SW 1271 (cell line): ENCODE data around the gene CAMK1D.

Source experiments
- DNase-seq, 2 experiments: peaks; one replicate each; lab custom pipeline; 2025; lab: John Stamatoyannopoulos, UW

Gene CAMK1D

GRCh38 chr10:12768156-12769100, 419.1 kb downstream of the CAMK1D start:
- no peak for DNase-seq

DNA sequence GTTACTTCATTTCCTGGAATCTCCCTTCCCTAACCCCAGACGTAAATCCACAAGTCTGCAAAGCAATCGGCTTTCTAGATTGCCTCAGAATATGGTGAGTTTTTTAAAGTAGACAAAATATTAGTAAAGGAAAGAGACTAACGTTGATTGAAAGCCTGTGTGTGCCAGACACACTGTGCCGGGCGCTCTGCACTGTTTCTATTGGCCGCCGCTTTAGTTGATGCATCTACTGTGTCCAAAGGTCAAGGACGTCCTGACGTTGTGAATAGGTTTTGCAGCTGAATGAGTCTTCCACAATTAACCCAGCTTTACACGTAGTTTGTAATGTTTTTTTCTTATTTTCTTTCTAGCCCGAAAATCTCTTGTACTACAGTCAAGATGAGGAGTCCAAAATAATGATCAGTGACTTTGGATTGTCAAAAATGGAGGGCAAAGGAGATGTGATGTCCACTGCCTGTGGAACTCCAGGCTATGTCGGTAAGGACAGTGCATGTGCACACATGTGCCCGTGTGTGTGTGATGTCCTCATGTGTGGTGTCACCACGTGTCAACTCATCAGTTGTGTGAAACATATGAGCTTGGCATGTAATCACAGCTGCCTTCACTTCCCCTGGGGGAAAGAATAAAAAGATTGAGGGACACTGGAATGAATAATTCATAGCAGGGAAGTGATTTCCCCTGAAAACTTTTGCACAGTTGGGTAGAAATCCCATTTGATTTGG, 420.1 kb downstream of the CAMK1D start:
- no peak for DNase-seq

DNA sequence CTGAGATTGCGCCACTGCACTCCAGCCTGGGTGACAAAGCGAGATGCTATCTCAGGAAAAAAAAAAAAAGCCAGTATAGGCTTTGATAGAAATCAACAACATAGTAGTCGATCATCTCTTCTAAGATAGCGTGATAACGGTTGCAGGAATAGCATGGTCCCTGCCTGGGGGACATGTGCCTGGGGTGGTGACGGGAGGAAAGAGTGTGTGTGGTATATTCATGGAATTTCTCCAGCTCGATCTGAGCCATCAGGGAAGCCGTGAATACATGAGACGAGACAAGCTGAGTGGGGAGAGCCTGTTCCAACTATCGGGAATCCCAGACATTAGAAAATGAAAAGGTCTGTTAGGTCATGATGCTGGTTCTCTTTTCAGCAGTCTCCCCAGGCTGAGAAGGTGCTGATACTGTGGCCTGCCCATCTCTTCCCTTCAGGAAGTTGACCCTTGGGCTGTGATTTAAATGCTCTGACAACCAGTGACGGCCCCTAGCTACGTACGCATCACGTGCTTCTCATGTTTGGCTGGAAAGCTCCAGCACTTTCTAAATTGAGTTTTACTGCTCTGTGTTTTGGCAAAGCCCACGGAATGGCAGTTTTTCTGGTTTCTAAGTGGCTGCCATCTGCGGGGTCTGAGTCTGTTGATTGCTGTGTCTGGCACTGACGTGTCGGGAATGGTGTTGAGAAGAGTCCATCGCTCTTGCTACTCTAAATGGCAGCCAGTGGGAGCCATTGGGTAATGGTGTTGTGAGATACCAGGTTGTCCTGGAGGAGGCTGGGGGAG, 422.8 kb downstream of the CAMK1D start:
- DNase-seq: no peak

GRCh38 chr10:12772797-12773587, 423.6 kb downstream of the CAMK1D start:
- no peak for DNase-seq

GRCh38 chr10:12774204-12774894, 425.0 kb downstream of the CAMK1D start:
- no peak for DNase-seq

- no peak for DNase-seq
Measured at GRCh38 chr10:12777840-12778585, 428.7 kb downstream of the CAMK1D start.

DNA sequence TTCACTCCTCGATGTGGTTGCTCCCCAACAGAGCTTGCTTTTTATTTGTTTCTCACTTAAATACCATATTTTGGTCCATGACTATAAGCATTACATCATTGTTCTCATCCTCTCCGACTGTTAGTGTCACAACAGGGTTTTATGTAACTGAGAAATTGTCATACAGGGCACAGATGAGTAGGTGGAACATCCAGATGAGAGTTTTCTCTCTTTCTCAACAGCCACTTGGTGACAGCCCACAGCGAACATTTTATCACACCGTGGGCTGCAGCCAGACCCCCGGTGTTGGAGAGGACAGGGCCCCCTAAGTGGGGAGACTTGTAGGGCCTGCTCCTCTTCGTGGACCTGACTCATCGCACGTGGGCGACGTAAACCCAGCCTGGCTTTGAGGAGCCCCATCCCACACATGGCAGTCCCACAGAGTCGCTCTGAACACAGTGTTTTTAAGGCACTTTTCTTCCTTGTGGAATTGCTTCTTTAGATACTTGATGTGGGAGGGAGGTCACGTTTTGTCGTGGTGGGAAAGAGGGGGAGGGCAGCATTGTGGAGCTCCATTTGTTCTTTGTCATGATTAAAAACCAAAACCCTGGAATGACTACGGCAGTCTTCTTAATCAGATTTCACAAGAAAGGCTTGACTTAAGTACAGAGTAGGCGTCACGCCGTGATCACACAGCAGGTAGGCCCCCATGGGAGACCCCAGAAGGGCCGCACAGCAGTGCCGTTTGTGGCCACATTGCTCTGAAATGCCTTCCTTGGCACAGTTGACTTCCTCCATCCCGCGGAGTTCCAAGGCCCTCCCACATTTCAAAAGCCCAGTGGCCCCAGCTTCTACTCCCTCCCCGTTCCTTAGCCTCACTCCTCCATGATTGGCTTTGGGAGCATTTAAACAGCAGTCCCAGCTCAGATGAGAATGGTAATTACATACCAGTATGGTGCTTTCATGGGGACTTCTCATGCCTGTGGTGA, 431.6 kb downstream of the CAMK1D start:
- no peak for DNase-seq

- DNase-seq: no peak
Measured at GRCh38 chr10:12781976-12782375, 432.6 kb downstream of the CAMK1D start.

GRCh38 chr10:12782537-12782936, 433.2 kb downstream of the CAMK1D start:
- peak in 1 of 2 experiments; percentile 3 for DNase-seq

DNA sequence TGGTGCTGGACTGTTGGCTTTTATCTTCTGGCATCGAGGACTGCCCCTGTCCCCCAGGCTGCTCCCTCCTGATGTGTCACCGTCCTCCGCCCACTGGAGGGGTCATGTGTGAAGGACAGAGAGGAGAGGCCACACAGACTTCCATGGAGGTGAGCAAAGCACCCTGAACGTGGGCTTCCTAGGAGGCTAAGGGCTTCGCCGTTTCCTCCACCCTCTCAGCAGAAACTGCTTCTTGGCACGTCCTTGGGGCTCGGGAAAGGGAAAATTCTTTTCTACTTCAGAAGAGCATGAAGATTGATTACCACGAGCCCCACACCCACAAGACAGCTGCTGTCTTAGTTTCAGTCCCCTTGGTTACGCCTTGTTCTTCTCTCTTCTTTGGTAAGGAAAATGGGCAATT, 433.9 kb downstream of the CAMK1D start:
- no peak for DNase-seq

GRCh38 chr10:12784646-12785045, 435.3 kb downstream of the CAMK1D start:
- DNase-seq: no peak

GRCh38 chr10:12785415-12785831, 436.1 kb downstream of the CAMK1D start:
- DNase-seq: no peak

DNA sequence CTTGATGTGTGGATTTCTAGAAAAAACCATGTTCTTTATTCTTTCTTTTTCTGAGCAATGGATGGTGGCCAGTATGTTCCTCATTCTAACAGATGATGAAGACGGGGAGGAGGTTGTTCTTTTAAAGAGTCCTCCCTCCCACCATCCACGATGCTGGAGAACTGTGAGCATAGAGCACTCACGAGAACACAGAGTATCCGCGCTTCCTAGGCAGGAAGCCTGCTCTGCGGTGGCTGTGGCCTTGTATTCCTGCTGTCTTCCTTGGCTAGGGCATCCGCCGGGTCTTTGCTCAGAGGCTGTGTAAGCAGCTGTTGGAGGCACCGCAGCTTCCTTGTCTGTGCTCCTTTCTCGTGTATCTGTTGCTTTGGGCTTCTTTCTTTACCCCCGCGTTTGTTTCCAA, 437.9 kb downstream of the CAMK1D start:
- DNase-seq: no peak

- DNase-seq: no peak
Measured at GRCh38 chr10:12788277-12788676, 438.9 kb downstream of the CAMK1D start.

DNA sequence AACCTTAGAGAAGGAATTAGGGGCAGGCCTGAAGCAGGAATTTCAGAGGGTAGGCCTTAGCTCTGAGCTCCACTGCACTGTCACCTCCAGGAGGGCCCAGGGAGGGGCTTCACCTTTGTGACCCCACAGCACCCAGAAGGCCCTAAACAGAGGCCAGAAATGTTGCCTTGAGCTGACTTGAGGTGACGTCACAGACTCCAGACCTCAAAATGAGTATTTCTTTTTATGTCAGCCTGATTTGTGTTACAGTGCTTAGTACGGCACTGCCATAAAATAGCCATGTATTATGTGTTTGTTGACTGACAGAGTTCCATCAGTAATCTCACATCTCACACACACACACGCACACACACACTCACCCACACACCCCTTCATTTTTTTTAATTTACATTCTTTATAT, 440.9 kb downstream of the CAMK1D start:
- DNase-seq: no peak

DNA sequence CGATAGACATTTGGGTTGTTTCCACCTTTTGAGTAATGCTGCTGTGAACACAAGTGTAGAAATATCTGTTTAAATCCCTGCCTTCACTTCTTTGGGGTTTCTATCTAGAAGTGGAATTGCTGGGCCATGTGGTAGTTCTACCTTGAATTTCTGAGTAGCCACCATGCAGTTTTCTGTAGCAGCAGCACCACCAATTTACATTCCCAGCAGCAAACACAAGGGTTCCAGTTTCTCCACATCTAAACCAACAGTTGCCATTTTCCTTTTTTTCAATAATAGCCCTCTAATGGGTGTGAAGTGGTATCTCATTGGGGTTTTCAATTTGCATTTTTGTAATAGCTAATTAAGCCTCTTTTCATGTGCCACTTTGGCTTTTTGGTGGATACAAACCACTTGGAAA, 442.4 kb downstream of the CAMK1D start:
- no peak for DNase-seq

GRCh38 chr10:12792889-12793556, 443.7 kb downstream of the CAMK1D start:
- no peak for DNase-seq

- DNase-seq: no peak
Measured at GRCh38 chr10:12795315-12796110, 446.2 kb downstream of the CAMK1D start.
